Measurements from ENCODE around the gene RAB5IF.

Gene RAB5IF

GRCh38 chr20:36623444-36623843 lies 17.9 kb downstream of the RAB5IF start:
- Histone ChIP-seq H3K9ac (ENCODE audit: low read depth, low read length) (no peak overlapping the region), H3K4me2 (ENCODE audit: insufficient read depth, low read length) (no peak overlapping the region)

GRCh38 chr20:36624068-36624943 lies 18.7 kb downstream of the RAB5IF start:
- Histone ChIP-seq H2AFZ (ENCODE audit: low read depth, low read length) (no peak overlapping the region), H3K9me3 (ENCODE audit: insufficient read depth, low read length, severe bottlenecking) (no peaks in the 10 kb centered on the region), H3K27ac (ENCODE audit: low read length) (no peak overlapping the region), H3K36me3 (ENCODE audit: insufficient read depth, low read length) (no peaks in the 10 kb centered on the region), H3K4me1 (ENCODE audit: insufficient read depth, low read length) (peaks cover 2% of the 10 kb centered on the region), H3K4me2 (ENCODE audit: insufficient read depth, low read length) (no peak overlapping the region), H3K27me3 (ENCODE audit: insufficient read depth, low read length, poor library complexity) (no peaks in the 10 kb centered on the region), H3K79me2 (ENCODE audit: insufficient read depth, low read length) (no peaks in the 10 kb centered on the region), H3K4me3 (ENCODE audit: low read depth in 1 of 2, low read length in 2 of 2) (no peak overlapping the region), H4K20me1 (ENCODE audit: insufficient read depth, low read length) (no peaks in the 10 kb centered on the region), H3K9ac (ENCODE audit: low read depth, low read length) (no peak overlapping the region)
- ATAC-seq (ENCODE audit: insufficient read depth, low read depth) = no peak
- TF ChIP-seq CTCF (IDR thresholded peaks at IDR 0.05; ENCODE audit: borderline replicate concordance, extremely low read depth, low read length, poor library complexity, severe bottlenecking) = no peak
- TF ChIP-seq EZH2 (IDR thresholded peaks at IDR 0.05; ENCODE audit: borderline replicate concordance, low read depth, low read length, severe bottlenecking) = no peak
- no peak for DNase-seq

More at GRCh38 chr20:36623444-36623843, 17.9 kb downstream of the RAB5IF start:
- Histone ChIP-seq H3K36me3 (ENCODE audit: insufficient read depth, low read length) (no peaks in the 10 kb centered on the region), H3K27me3 (ENCODE audit: insufficient read depth, low read length, poor library complexity) (no peaks in the 10 kb centered on the region), H3K27ac (ENCODE audit: low read length) (no peak overlapping the region), H3K79me2 (ENCODE audit: insufficient read depth, low read length) (no peaks in the 10 kb centered on the region), H4K20me1 (ENCODE audit: insufficient read depth, low read length) (no peaks in the 10 kb centered on the region), H3K9me3 (ENCODE audit: insufficient read depth, low read length, severe bottlenecking) (no peaks in the 10 kb centered on the region), H2AFZ (ENCODE audit: low read depth, low read length) (no peak overlapping the region), H3K4me3 (ENCODE audit: low read depth in 1 of 2, low read length in 2 of 2) (no peak overlapping the region), H3K4me1 (ENCODE audit: insufficient read depth, low read length) (no peaks in the 10 kb centered on the region)
- no peak for DNase-seq
- ATAC-seq (ENCODE audit: insufficient read depth, low read depth) = no peak
- TF ChIP-seq EZH2 (IDR thresholded peaks at IDR 0.05; ENCODE audit: borderline replicate concordance, low read depth, low read length, severe bottlenecking) (no peak), CTCF (IDR thresholded peaks at IDR 0.05; ENCODE audit: borderline replicate concordance, extremely low read depth, low read length, poor library complexity, severe bottlenecking) (no peak)

- no peak overlapping the region for H3K4me2 ChIP-seq (ENCODE audit: insufficient read depth, low read length)
- no peaks in the 10 kb centered on the region for H3K27me3 ChIP-seq (ENCODE audit: insufficient read depth, low read length, poor library complexity)
- H3K4me1 ChIP-seq (ENCODE audit: insufficient read depth, low read length) = peaks cover 9% of the 10 kb centered on the region
- H3K4me3 ChIP-seq (ENCODE audit: low read depth in 1 of 2, low read length in 2 of 2) = no peak overlapping the region
- no peaks in the 10 kb centered on the region for H3K9me3 ChIP-seq (ENCODE audit: insufficient read depth, low read length, severe bottlenecking)
- H4K20me1 ChIP-seq (ENCODE audit: insufficient read depth, low read length) = no peaks in the 10 kb centered on the region
- H3K9ac ChIP-seq (ENCODE audit: low read depth, low read length) = no peak overlapping the region
- H3K36me3 ChIP-seq (ENCODE audit: insufficient read depth, low read length) = no peaks in the 10 kb centered on the region
- ATAC-seq (ENCODE audit: insufficient read depth, low read depth) (no peak), DNase-seq (no peak)
- H2AFZ ChIP-seq (ENCODE audit: low read depth, low read length) = no peak overlapping the region
- no peaks in the 10 kb centered on the region for H3K79me2 ChIP-seq (ENCODE audit: insufficient read depth, low read length)
- H3K27ac ChIP-seq (ENCODE audit: low read length) = no peak overlapping the region
- TF ChIP-seq EZH2 (IDR thresholded peaks at IDR 0.05; ENCODE audit: borderline replicate concordance, low read depth, low read length, severe bottlenecking) = no peak
- no peak for TF ChIP-seq CTCF (IDR thresholded peaks at IDR 0.05; ENCODE audit: borderline replicate concordance, extremely low read depth, low read length, poor library complexity, severe bottlenecking)
Measured at GRCh38 chr20:36624944-36625324, 19.4 kb downstream of the RAB5IF start.
